ENCODE measurements around the gene CPN1. TPM values are rescaled to one million over a fixed set of nuclear protein-coding genes. Genes with fewer than 3 reads are reported as not detected.

CPN1 gene
- total RNA-seq, 1 donor from 2014 or later: not detected

DNA sequence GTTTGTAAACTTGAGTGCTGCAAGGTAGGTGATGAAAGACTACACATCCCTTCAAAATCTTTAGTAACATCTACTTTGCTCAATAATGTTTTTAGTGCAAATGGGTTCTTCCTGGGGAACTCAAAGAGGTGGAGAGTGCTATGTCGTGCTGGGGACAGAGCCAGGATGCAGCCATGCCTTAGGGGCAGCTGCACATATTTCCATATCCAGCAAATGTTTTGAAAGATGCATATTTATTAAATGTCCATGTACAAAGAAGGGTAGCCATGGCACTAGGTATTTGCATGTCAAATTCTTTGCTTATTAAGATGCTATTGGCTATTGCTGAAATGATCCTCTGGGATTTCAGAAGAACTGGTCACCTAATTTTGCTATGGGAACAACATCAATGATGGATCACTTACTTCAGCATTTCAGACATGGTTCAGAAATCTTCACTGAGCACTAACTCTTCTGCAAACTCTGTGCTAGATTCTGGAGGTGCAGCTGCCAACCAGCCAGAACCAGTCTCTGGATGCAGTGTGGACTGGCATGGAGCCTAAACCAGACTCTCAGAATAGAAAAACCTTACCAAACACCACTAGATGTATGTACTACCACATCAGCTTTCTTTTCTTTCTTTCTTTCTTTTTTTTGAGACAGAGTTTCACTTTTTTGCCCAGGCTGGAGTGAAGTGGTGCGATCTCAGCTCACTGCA, 40.2 kb downstream of the CPN1 start:
- no peak for DNase-seq
- H3K4me3 Mint-ChIP-seq (ENCODE audit: unreplicated experiment): no peak overlapping the region
- peaks cover 4% of the 10 kb centered on the region for H3K27me3 Mint-ChIP-seq (ENCODE audit: unreplicated experiment)
- no peaks in the 10 kb centered on the region for H3K36me3 Mint-ChIP-seq (ENCODE audit: unreplicated experiment)
- TF ChIP-seq CTCF (IDR thresholded peaks at IDR 0.05; ENCODE audit: partially characterized antibody, unreplicated experiment): no peak
- no peaks in the 10 kb centered on the region for H3K9me3 Mint-ChIP-seq (ENCODE audit: unreplicated experiment)
- peaks cover 12% of the 10 kb centered on the region for H3K4me1 Mint-ChIP-seq (ENCODE audit: low read depth, unreplicated experiment)
- no peak overlapping the region for H3K27ac Mint-ChIP-seq (ENCODE audit: unreplicated experiment)

GRCh38 chr10:100038561-100039071, 43.1 kb downstream of the CPN1 start:
- Mint-ChIP-seq H3K27me3 (ENCODE audit: unreplicated experiment) (peaks cover 4% of the 10 kb centered on the region), H3K27ac (ENCODE audit: unreplicated experiment) (no peak overlapping the region), H3K9me3 (ENCODE audit: unreplicated experiment) (no peaks in the 10 kb centered on the region), H3K4me3 (ENCODE audit: unreplicated experiment) (no peak overlapping the region), H3K4me1 (ENCODE audit: low read depth, unreplicated experiment) (peaks cover 3% of the 10 kb centered on the region), H3K36me3 (ENCODE audit: unreplicated experiment) (no peaks in the 10 kb centered on the region)
- no peak for DNase-seq
- no peak for TF ChIP-seq CTCF (IDR thresholded peaks at IDR 0.05; ENCODE audit: partially characterized antibody, unreplicated experiment)

DNA sequence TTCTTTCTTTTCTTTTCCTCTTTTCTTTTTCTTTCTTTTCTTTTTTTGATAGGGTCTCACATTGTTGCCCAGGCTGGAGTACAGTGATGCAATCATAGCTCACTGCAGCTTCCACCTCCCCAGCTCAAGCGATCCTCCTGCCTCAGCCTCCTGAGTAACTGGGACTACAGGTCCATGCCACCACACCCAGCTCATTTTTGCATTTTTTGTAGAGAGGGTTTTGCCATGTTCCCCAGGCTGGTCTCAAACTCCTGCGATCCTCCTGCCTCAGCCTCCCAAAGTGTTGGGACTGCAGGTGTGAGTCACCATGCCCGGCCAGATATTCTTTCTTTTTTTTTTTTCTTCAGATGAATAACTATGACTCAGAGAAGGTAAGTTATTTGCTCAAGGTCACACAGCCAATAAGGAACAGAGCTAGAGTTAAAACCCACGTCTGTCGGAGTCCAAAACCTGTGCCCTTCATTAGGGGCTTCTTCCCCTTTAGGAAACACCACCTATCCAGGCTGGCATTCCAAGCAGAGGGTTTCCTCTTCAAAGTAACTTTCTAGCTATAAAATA, 43.8 kb downstream of the CPN1 start:
- Mint-ChIP-seq H3K4me3 (ENCODE audit: unreplicated experiment) (no peak overlapping the region), H3K27ac (ENCODE audit: unreplicated experiment) (no peak overlapping the region), H3K4me1 (ENCODE audit: low read depth, unreplicated experiment) (no peaks in the 10 kb centered on the region), H3K9me3 (ENCODE audit: unreplicated experiment) (no peaks in the 10 kb centered on the region), H3K27me3 (ENCODE audit: unreplicated experiment) (peaks cover 5% of the 10 kb centered on the region), H3K36me3 (ENCODE audit: unreplicated experiment) (no peaks in the 10 kb centered on the region)
- DNase-seq: no peak
- TF ChIP-seq CTCF (IDR thresholded peaks at IDR 0.05; ENCODE audit: partially characterized antibody, unreplicated experiment): no peak

GRCh38 chr10:100036850-100037249, 44.8 kb downstream of the CPN1 start:
- DNase-seq: no peak
- H3K27me3 Mint-ChIP-seq (ENCODE audit: unreplicated experiment): peaks cover 5% of the 10 kb centered on the region
- H3K4me3 Mint-ChIP-seq (ENCODE audit: unreplicated experiment): no peak overlapping the region
- H3K27ac Mint-ChIP-seq (ENCODE audit: unreplicated experiment): no peak overlapping the region
- no peaks in the 10 kb centered on the region for H3K9me3 Mint-ChIP-seq (ENCODE audit: unreplicated experiment)
- no peaks in the 10 kb centered on the region for H3K4me1 Mint-ChIP-seq (ENCODE audit: low read depth, unreplicated experiment)
- no peaks in the 10 kb centered on the region for H3K36me3 Mint-ChIP-seq (ENCODE audit: unreplicated experiment)
- TF ChIP-seq CTCF (IDR thresholded peaks at IDR 0.05; ENCODE audit: partially characterized antibody, unreplicated experiment): no peak

- no peak for DNase-seq
- no peaks in the 10 kb centered on the region for H3K9me3 Mint-ChIP-seq (ENCODE audit: unreplicated experiment)
Measured at GRCh38 chr10:100033766-100034418, 47.8 kb downstream of the CPN1 start.

More at GRCh38 chr10:100033766-100034418, 47.8 kb downstream of the CPN1 start:
- H3K27me3 Mint-ChIP-seq (ENCODE audit: unreplicated experiment): peaks cover 1% of the 10 kb centered on the region
- no peaks in the 10 kb centered on the region for H3K4me1 Mint-ChIP-seq (ENCODE audit: low read depth, unreplicated experiment)
- no peaks in the 10 kb centered on the region for H3K36me3 Mint-ChIP-seq (ENCODE audit: unreplicated experiment)
- no peak overlapping the region for H3K4me3 Mint-ChIP-seq (ENCODE audit: unreplicated experiment)
- H3K27ac Mint-ChIP-seq (ENCODE audit: unreplicated experiment): no peak overlapping the region
- no peak for TF ChIP-seq CTCF (IDR thresholded peaks at IDR 0.05; ENCODE audit: partially characterized antibody, unreplicated experiment)
